Ovary (tissue), 9 donors: ENCODE measurements around the gene LPCAT3. TPM values are rescaled to one million over a fixed set of nuclear protein-coding genes. Genes with fewer than 3 reads are reported as not detected.

Source experiments
- DNase-seq, 5 donors: peaks; one replicate each; pipeline ENCODE4 v3.0.0-alpha.2; 2019 to 2020
- H3K27ac ChIP-seq, 2 donors: fragments of 200-600 bp; one replicate each; pipeline versions ENCODE4 v1.5.1 to v1.8.0; 2019 to 2022
- H3K27me3 ChIP-seq: fragments of 200-600 bp; one replicate; pipeline ENCODE4 v1.8.0; 2022
- H3K36me3 ChIP-seq: fragments of 200-600 bp; sonication (generic); one replicate; pipeline ENCODE4 v1.5.1; 2019
- H3K4me1 ChIP-seq: one replicate; pipeline ENCODE4 v1.8.1; 2013; ENCODE audit warnings: mild to moderate bottlenecking, moderate library complexity; ENCODE audit not compliant: insufficient read depth
- H3K4me3 ChIP-seq: fragments of 200-600 bp; sonication (generic); one replicate; pipeline ENCODE4 v1.5.1; 2017
- H3K9me3 ChIP-seq, 2 donors: fragments of 200-600 bp in 1 of 2; sonication (generic) in 1 of 2; one replicate each; pipeline versions ENCODE4 v1.5.1 to v1.8.1; 2013 to 2019; ENCODE audit warnings: mild to moderate bottlenecking in 1 of 2, moderate library complexity in 1 of 2
- EP300 ChIP-seq: sonication (generic); formaldehyde crosslinking; IDR thresholded peaks from one replicate; pipeline ENCODE4 v1.6.1; 2017; ENCODE audit warnings: antibody characterized with exemption
- POLR2A ChIP-seq: fragments of 450-650 bp; IDR thresholded peaks from one replicate; pipeline ENCODE4 v1.6.1; 2017; ENCODE audit warnings: antibody characterized with exemption, mild to moderate bottlenecking, moderate library complexity
- WGBS, 3 donors: extraction: QIAGEN DNeasy Blood & Tissue Kit in 1 of 3; methylation state at CpG; one replicate each; pipeline versions ENCODE4 v1.1.5 to v1.1.7; 2013 to 2017; 5-methylcytosine and 5-hydroxymethylcytosine counted together
- intact Hi-C, 4 donors: fragments of 100-400 bp; cut with DNase I; formaldehyde crosslinking; loops; one replicate each; pipeline versions ENCODE4 v1.11.0 to v1.15.1; 2022 to 2023
- polyA plus RNA-seq, 2 donors: library from polyadenylated mRNA; stranded (reverse); fragments of 200-250 nt in 1 of 2; fragments of 350-450 nt in 1 of 2; fragmentation: Illumina TruSeq in 1 of 2; extraction: RNeasy Lipid Tissue Mini Kit (QIAGEN cat#74804) in 1 of 2; gene quantifications; one replicate each; pipeline ENCODE4 v1.2.3, GENCODE V29; 2013 to 2014
- total RNA-seq, 7 donors: library from RNA; depleted of rRNA in 2 of 7; stranded (reverse); fragments of >200 nt in 2 of 7; fragmentation: NEBNext Ultra II Directional in 3 of 7; extraction: Animal tissue kit (Norgen Biotek cat#: 25700) in 3 of 7; gene quantifications; one replicate each; pipeline versions ENCODE4 v1.1.0 to v1.2.4, GENCODE V29; 2016 to 2023
- TF ChIP-seq, protein P1 (sequence below), 3 donors: fragments of 450-650 bp in 2 of 3; fragments of 200-600 bp in 1 of 3; IDR thresholded peaks; one replicate each; pipeline versions ENCODE4 v1.5.1 to v1.8.0; 2016 to 2022; ENCODE audit warnings: antibody characterized with exemption in 3 of 3, mild to moderate bottlenecking in 1 of 3
- donor health status: DM: no; HTN: no; CAD: no; lungs with moderate emphysema.
- donor health status: DM: no; HTN: no; CAD: no.
- donor health status: Bipolar disorder and iron deficiency.
- donor health status: DM: yes; HTN: yes; CAD: no.
- donor health status: DM: no; HTN: no; CAD: no.
- donor health status: DM: yes; HTN: yes; CAD: no.

Gene LPCAT3
- total and polyA plus RNA-seq, 9 donors = 15.5 to 51.2 (median 39.5) TPM

GRCh38 chr12:7009512-7009911 is 8.8 kb downstream of the LPCAT3 start:
- intact Hi-C loops = no loop called here
- no peak for DNase-seq
- H3K27ac ChIP-seq = no peak overlapping the region
- H3K27me3 ChIP-seq = no peaks in the 10 kb centered on the region
- H3K4me3 ChIP-seq = no peak overlapping the region
- TF ChIP-seq EP300 = no peak
- TF ChIP-seq POLR2A = no peak
- TF ChIP-seq, protein P1, sequence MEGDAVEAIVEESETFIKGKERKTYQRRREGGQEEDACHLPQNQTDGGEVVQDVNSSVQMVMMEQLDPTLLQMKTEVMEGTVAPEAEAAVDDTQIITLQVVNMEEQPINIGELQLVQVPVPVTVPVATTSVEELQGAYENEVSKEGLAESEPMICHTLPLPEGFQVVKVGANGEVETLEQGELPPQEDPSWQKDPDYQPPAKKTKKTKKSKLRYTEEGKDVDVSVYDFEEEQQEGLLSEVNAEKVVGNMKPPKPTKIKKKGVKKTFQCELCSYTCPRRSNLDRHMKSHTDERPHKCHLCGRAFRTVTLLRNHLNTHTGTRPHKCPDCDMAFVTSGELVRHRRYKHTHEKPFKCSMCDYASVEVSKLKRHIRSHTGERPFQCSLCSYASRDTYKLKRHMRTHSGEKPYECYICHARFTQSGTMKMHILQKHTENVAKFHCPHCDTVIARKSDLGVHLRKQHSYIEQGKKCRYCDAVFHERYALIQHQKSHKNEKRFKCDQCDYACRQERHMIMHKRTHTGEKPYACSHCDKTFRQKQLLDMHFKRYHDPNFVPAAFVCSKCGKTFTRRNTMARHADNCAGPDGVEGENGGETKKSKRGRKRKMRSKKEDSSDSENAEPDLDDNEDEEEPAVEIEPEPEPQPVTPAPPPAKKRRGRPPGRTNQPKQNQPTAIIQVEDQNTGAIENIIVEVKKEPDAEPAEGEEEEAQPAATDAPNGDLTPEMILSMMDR (IDR thresholded peaks at IDR 0.05) = no peak
- H3K4me1 ChIP-seq = no peaks in the 10 kb centered on the region
- H3K9me3 ChIP-seq = no peaks in the 10 kb centered on the region
- no peaks in the 10 kb centered on the region for H3K36me3 ChIP-seq

DNA sequence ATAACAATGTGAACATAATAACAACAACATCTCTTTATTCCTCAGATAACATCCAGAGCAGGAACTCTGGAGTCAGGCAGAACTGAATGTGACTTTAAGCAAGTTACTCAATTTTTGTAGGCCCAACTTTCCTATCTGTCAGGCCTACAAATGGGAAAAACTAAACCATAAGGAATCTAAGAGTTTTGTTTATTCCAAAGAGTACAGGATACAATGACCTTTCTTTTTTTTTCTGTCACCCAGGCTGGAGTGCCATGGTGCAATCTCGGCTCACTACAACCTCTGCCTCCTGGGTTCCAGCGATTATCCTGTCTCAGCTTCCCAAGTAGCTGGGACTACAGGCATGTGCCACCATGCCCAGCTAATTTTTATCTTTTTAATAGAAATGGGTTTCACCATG is 9.4 kb downstream of the LPCAT3 start:
- no peak for TF ChIP-seq POLR2A
- no peak for TF ChIP-seq EP300
- TF ChIP-seq, protein P1 (IDR thresholded peaks at IDR 0.05) = no peak
- no peak for DNase-seq

DNA sequence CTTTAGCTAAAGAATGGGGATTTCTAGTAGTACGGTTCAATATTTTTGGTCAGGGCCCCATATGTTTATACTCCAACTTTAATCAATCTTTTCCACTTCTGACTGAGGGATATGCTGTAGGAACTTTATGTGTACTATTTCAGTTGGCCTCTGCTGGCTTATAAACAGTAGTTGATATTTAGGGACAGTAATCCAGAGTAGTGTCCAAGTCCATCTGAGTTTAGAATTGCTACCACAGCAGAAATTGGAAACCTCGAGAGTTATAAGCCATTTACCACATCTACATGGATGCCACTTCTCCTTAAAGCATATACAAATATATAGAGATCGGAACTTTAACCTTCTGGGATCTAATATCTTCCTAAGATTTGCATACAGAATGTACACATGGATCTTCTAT is 11.6 kb downstream of the LPCAT3 start:
- intact Hi-C loops = no loop called here
- H3K9me3 ChIP-seq = no peaks in the 10 kb centered on the region
- DNase-seq = no peak
- H3K27ac ChIP-seq = no peak overlapping the region
- TF ChIP-seq, protein P1 (IDR thresholded peaks at IDR 0.05) = no peak
- no peak for TF ChIP-seq EP300
- no peak for TF ChIP-seq POLR2A
- H3K4me3 ChIP-seq = no peak overlapping the region
- H3K36me3 ChIP-seq = no peaks in the 10 kb centered on the region
- no peaks in the 10 kb centered on the region for H3K4me1 ChIP-seq
- H3K27me3 ChIP-seq = no peaks in the 10 kb centered on the region
- WGBS, 3 donors = 90 to 96% (median 94%) methylated on average over 3 of the region's 3 CpGs

More for the DNA sequence above, 9.4 kb downstream of the LPCAT3 start:
- H3K36me3 ChIP-seq = no peaks in the 10 kb centered on the region
- no peaks in the 10 kb centered on the region for H3K27me3 ChIP-seq
- no peaks in the 10 kb centered on the region for H3K9me3 ChIP-seq
- H3K27ac ChIP-seq = no peak overlapping the region
- WGBS, 3 donors = 91 to 93% (median 93%) methylated on average over 2 of the region's 2 CpGs
- H3K4me3 ChIP-seq = no peak overlapping the region
- H3K4me1 ChIP-seq = no peaks in the 10 kb centered on the region
- intact Hi-C loops = no loop called here

GRCh38 chr12:7005311-7005710 is 13.0 kb downstream of the LPCAT3 start:
- WGBS, 3 donors = 81 to 89% (median 87%) methylated on average over 2 of the region's 2 CpGs
- intact Hi-C loops = no loop called here
- no peak for DNase-seq

More at GRCh38 chr12:7005311-7005710, 13.0 kb downstream of the LPCAT3 start:
- H3K27ac ChIP-seq = no peak overlapping the region
- no peaks in the 10 kb centered on the region for H3K27me3 ChIP-seq
- TF ChIP-seq POLR2A (no peak), EP300 (no peak)
- TF ChIP-seq, protein P1 (IDR thresholded peaks at IDR 0.05) = no peak
- no peaks in the 10 kb centered on the region for H3K4me1 ChIP-seq
- H3K9me3 ChIP-seq = no peaks in the 10 kb centered on the region
- H3K4me3 ChIP-seq = no peak overlapping the region
- no peaks in the 10 kb centered on the region for H3K36me3 ChIP-seq
